NCI-H345 (cell line): ENCODE results near the gene EEF1AKMT3.
A peak's percentile ranks its signal among the peaks of the same experiment; 100 is the strongest.

Experiments used
- DNase-seq: peaks from one replicate; lab custom pipeline; 2025; lab: John Stamatoyannopoulos, UW

EEF1AKMT3 gene

DNA sequence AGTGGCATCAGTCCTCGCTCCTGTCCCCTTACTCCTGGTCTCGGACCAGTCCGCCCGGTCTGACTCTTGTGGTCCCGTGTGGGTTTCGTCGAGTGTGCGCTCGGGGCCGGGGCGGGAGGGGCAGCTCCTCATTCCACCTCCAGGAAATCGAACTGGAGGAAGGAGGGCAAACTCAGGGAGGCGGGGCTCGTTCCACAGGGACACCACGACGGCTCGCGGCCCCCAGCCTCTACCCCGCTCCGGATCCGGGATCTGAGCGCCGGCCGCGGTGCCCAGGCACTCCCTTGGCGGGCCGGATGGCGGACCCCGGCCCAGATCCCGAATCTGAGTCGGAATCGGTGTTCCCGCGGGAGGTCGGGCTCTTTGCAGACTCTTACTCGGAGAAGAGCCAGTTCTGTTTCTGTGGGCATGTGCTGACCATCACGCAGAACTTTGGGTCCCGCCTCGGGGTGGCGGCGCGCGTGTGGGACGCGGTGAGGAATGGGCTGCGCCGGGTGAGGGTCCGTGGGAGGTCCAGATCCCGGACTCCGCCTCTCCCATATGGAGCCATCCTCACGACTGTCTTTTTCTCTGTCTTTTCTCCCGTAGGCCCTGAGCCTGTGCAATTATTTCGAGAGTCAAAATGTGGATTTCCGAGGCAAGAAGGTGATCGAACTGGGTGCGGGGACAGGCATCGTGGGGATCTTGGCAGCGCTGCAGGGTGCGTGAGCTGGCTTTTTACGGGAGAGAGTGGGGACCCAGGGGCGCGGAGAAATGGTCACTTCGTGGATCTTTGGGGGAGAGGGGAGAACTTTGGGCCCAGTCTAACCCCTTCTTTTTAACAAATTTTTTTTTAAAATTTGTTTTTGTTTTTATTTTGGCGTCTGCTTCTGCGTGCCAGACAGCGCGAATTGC, at the start of gene EEF1AKMT3:
Gene EEF1AKMT3 (plus strand): TSS at position 186 of the 894 bp plus-strand sequence. CDS start 111 bp downstream, at position 297.
- DNase-seq: peak; percentile 45

DNA sequence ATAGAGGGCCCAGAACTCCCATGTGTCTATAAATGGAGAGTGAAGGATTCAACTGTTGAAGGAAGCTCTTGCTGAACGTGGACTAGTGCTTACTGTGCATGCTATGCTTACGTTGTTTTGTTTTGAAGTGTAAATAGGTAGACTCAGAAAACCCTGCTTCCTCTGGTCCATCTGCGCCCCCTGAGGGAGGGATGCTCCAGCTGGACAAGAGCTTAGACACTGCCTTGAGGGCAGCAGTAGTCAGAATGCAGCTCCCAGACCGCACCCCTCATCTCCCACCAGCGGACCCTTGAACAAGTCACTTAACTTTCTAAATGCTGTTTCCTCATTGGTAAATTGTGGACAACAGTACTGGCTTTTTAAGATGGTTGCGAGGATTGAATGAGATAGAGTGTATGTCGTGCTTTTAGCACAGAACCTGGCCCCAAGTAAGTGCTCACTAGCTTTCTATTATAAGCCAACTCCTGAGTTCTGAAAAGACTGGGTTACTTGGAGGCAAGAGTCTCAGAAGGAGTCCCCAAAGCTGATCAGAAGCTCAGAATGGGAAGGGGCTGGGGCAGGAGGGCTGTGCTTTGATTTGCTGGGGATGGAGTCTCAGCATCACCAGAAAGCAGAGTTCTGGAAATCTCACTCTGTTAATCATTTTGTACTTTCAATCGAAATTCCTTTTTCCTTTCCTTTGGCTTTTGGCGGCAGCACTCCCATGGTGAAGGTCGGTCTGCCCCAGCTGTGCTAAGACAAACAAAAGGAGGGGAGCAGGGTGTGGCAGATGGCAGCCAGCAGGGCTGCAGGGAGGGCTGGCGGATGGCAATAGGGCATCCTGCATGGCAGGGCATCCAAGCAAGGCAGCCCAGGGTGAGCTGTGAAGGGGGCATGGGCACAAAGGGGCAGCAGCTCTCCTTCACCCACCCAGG, 49.4 kb upstream of the EEF1AKMT3 start:
- no peak for DNase-seq

DNA sequence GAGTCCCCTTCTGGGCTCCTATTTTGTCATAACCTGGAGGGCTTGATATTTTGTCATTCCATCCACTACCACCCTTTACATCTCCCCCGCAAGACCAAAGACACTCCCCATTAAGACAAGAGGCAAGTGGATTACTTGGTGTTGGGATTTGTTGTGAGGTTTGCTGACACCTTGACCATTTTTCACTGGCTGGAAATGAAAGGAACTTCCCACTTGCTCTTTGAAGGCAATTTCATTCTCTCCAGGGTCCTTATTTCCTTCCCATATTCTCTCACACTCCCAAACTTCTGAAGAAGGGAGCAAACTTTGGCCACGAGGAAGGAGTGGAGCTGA, 48.8 kb upstream of the EEF1AKMT3 start:
- DNase-seq: no peak

DNA sequence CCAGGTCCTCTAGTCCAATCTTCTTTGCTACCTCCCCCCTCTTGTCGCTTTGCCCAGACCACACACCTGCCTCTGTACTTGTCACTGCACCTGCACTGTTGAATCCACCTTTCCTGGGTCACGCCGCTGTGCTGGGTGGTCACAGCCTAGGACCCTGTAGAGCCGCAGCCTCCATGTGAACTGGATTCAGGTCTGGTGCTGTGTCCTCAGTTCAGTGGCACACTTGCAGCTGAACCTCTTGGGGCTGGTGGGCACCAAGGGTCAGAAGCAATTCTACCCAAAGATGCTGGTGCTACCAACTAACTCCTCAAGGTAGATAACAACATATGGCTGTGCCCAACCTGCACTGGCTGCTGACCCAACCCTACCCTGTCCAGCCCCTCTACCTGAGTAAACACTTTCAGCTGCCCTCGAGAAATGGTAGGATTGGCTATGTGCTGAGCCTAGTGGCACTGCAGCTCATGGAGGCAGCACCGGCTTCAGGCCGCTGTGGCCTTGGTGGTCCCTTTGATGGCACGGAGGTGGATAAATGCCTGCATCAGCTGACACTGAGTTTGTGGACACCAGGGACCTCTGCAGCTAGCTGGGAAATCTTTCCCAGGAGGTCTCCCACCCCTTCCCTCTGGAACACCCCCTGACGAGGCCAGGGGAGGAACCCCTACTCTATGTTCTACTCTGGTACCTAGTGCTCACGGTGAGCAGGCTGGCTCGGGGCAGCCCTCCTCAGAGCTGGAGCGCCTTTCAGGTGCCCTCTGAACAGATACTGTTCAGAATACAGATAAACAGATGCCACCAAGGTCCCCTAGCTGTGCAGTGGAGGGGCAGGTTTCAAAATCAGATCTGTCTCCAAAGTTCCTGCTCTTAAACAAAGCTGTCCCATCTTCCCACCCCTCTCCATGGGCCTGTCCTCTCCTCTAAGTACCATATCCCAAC, 48.1 kb upstream of the EEF1AKMT3 start:
- no peak for DNase-seq

DNA sequence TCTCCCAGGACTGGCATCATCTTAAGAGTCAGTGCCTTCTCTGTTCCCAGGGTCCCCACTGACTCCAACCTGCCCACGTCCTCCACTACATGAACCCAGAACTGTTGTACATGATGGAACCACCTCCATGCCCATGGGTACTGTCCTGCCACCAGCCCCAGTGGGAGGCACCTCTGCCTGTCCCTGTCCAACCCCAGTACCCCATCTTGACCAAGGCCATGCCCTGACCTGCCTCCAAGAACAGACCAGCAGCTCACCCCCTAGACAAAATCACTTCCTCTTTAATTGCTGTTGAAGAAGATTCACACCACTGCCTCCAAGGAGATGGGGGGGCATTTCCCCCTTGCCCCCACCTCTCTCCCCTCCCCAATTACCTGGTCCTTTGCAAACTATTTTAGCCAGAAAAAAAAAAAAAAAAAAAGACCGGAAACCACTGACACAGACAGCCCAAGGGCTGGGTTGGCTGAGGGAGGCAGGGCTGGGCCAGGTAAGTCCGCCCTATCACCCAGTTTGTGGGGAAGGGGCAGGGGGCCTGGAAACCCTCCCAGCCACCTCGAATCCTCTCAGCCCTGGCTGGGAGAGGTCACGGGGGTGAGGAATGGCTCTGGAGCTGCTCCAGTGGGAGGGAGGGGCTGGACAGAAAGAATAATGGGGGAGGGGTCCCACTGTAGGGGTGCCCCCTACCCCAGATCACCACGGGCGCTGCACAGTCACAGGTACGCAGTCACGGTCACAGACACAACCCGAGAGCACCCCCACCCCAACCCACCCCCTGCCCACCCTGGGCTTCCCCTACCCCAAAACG, 47.3 kb upstream of the EEF1AKMT3 start:
- no peak for DNase-seq

DNA sequence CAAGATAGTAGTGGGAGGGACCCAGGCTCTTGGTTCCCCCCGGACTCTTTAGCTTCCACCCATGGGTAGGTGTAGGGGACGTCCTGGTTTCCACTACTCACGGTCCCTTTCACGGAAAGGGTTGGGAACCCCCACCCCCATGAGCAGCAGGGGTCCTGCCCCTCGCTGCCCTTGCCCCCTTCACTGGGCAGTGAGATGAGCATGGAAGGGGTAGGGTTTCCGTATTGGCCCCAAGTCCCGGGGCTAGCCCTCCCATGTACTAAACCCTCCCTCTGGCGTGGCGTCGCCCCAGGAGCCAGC, 46.6 kb upstream of the EEF1AKMT3 start:
- no peak for DNase-seq

DNA sequence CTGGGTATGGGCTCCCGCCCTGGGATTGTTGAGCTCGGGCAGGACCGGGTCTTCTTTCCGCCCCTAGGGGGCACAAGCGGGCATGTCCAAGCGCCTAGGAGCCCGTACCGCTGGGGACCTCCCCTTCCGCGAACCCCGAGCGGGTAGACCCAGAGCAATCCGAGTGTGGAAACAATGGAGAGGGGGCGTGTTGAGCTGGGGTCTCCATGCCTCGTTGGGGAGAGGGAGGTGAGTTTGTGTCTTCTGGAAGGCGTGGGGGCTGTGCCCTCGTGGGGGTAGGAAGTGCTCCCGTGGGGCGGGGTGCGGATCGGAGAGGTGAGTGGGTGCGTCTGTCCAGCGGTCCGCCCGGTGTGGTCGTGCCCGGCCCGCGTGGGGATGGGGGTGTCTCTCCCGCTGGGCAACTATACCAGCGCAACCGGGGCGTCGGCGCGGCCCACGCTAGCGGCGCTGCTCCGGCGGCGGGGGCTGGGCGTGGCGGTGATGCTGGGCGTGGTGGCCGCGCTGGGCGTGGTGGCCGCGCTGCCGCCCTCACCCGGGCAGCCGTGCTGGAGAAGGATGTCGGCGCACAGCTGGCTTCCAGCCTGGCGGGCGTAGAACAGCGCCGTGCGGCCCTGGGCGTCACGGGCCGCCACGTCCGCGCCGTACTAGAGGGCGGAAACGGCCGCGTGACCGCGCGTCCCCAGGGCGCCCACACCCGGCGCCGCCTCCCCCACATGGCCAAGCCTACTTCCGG, 46.1 kb upstream of the EEF1AKMT3 start:
- peak; percentile 89 for DNase-seq

DNA sequence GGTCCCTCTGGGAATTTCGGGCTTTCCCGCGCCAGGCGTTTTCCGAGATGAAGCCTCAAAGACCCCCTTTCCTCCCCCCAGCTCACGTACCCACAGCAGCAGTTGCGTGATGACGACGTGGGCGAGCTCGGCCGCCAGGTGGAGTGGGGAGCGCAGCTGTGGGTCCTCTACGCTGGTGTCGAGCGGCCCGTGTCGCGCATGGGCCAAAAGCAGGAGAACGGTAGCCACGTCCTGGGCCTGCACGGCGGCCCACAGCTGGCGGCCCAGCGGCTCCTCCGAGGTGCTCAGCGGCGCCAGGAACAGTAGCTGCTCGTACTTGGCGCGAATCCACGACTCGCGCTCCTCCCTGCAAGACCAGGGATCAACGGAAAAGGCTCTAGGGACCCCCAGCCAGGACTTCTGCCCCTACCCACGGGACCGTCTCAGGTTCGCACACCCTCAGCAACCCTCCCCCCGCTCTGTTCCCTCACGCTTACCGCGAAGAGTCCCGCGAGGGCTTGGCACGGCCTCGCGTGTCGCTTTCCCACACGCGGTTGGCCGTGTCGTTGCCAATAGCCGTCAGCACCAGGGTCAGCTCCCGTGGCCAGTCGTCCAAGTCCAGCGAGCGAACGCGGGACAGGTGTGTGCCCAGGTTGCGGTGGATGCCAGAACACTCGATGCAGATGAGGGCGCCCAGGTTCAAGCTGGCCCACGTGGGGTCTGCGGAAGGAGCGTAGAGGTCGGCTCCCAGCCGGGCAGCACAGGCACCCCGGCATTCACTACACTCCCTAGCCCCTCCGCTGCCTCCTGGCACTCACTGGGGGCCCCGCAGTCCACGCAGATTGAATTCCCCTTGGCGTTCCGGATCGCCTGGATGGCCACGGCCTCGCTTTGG, 45.3 kb upstream of the EEF1AKMT3 start:
- no peak for DNase-seq

DNA sequence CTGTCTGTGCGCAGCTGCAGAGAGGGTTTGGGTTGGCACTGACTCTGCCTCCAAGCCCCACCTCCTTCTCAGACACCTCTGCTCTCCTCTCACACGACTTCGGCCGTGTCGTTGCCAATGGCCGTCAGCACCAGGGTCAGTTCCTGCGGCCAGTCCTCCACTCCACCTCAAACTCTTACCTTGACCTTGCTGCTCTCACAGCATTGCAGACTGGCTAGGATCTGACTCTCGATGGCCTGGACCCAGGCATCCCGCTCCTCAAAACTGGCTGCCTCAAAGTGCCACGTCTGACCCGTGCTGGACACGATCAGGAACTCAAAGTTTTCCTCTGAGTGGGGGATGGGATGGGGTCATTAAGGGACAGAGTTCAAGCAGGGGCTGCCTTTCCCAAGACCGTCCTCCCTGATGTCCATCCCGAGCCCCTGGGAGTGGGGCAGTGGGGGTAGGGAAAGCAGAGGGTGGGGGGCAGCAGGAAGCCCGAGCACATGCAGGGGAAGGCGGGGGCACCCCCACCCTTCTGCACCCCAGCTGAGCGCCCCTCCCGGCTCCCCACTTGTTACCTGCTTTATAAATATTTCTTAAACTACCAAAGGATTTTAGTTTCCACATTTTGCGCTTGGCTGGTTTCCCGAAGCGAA, 44.5 kb upstream of the EEF1AKMT3 start:
- DNase-seq: no peak

DNA sequence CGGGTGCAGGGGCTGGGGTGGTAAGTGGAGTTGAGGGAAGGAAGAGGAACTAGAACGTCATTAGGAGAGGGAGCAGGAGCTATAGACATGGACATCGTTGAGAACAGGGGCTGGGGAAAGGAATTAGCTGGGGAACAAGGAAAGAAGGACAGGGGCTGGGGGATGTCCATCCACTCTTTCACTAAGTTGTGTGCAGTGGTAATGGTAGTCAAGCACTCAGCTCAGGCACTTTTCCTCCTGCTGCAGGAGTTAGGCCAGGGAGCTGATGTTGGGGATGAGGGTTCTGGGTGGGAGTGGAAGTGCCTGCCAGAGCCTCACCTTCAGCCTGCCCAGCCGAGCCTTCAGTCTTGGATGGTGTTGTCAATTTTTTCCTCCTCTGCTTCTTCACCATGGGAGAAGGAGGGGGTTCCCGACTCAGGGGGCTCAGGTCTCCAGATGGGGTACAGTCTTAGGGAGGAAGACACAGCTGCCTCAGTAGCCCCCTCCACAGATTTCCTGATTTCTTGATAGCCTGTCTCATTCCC, 43.0 kb upstream of the EEF1AKMT3 start:
- DNase-seq: no peak

DNA sequence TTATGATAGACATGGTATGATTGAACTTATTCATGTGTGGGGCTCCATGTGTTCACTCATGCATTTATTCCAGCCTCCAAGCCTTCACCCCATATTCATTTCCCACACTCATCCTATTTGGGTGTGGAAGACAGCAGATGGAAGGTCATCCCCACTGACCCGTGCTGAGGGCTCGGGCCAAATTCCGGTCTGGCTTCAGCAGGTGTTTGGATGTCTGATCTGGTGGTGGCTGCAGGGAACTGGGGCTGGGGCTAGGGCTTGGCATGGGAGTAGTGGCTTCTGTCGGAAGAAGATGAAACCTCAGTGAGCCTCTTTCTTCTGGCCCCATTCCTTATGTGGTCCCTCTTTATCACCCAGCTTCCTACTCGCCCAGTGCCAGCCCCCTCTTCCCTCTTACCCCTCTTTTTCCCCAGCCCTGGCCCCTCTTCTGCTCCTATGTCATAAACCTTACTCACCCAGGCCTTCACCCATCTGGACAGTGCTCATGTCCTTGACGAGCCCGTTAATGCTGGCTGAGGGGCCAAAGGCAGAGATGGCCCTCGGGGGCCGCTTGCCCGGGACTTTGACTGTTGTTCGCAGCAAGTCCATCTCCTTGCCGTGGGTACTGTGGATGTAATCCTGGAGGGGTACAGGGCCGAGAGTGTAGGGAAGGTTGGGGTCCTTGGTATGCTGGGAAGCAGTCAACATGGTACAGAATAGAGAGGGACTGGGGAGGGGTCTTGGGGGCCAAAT, 41.9 kb upstream of the EEF1AKMT3 start:
- no peak for DNase-seq

DNA sequence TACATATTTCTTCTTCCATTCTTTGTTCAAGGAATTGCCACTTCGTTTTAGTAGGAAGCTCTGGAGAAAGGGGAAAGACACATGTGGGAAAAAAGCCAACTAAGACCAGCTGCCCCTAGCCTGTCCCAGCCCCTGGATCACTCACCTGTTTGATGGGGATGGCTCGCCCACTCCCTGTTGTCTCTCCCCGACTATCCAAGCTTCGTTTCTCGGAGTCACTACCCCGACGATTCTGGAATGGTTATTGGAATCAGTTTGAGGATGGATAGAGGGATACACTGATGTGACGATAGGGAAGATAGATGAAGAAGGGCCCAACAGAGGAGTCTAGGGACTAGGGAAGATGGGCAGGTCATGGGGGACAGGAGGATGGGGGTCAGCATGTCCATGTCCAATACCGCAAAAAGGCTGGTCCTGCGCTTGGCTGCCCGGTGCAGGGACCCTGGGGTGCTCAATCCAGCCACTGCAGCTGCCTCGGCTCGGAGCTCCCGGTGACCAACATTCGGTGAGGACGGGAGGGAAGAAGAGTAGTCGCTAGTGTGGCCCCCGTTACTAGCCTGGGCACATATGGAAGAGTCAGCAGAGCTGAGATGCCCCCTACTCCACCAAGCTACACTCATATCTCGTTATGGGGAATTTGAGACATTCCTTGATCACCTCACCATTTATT, 40.9 kb upstream of the EEF1AKMT3 start:
- DNase-seq: no peak

DNA sequence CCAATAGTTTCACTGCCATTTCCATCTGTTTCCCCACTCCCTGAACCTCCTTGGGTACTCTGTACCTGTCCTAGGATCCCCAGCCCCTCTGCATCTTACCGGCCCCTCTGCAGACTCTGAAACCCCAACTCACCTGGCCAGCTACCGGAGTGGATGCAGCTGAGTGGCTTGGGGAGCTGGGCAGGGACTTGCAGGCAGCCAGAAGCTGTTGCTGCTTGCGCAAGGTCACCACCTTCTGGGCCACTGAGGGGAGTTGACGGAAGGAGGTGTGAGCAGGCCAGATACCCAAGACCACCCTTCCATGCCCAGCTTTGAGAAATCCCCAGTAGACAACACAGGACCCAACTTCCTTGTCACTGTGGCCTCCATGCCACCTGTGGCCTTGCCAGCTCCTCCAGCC, 40.1 kb upstream of the EEF1AKMT3 start:
- DNase-seq: no peak

DNA sequence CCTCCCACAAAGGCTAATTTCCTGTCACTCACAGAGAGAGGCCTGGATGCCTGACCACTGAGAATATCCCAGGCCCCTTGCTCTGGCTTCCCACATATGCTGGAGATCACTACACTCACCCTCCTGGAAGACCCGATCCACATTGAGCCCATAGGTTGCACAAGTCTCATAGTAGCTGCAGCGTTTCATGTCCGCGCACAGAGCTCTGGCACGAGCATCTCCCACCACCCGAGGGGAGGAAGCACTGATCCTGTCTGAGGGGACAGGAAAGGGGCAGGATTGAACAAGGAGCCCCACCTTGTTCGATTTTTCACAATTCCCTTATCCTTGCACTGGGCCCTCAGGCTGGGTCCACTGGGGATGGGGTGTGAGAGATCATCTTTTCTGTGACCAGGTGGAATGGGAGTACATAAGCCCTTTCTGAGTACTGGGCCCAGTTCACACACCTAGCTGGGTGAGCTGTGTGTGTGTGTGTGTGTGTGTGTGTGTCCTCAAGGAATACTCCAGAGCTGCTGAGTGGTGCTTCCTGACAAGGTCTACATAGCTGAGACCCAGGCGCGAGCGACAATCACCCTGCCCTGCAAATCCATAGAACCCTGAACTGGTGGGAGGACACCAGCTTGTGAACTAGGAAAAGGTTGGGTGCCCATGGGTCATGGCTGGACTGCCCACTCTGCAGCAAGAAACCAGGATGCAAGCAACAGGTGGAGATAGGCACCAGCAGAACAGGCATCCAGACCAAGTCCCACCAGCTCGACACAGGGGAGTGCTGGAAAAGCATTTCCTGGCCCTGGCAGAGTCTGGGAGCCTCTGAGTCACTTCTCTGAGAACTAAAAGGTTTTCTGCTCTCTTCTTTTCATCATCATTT, 39.5 kb upstream of the EEF1AKMT3 start:
- DNase-seq: no peak

DNA sequence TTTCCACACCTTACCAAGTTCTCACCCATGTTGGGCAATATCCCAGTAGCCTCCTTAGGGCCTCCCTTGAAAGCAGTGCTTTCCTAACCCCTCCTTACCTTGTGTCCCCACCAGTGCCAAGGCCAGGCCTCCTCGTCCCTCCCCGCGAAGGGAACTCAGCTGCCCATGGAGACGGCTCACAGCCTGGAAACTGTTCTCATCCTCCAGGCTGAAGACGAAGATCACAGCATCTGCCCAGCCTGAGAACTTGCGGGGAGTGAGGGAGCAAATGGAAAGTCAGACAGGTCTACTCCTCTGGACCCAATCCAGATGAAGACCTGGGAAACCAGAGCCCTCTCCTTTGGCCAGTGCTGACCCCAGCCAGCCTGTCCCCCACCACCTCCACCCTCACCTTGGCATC, 38.5 kb upstream of the EEF1AKMT3 start:
- DNase-seq: no peak

DNA sequence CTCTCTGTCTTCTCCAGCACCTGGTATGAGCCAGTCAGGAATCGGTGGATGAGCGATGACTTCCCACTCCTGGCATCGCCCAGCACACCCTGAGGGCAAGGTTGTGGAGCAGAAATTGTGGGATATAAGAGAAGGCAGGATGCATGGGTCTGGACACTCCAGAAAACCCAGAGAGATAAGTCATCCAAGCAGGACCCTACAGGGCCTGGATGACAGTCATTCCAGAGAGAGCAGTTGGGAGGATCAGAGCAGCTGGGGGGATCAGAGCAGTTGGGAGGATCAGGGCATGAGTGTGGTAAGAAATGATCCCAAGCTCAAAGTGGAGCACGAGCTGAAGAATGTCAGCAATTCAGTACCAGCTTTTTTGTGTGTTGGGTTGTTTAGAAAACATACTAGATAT, 37.8 kb upstream of the EEF1AKMT3 start:
- no peak for DNase-seq
